K562 (cell line): Measurements from ENCODE around the gene DMD. TPM values are rescaled to one million over a fixed set of nuclear protein-coding genes. Genes with fewer than 3 reads are reported as not detected.

Source experiments
- ATAC-seq: fragments of 200-7000 bp; cut with Tn5 transposase; 3 replicates; pipeline ENCODE4 v1.9.1; 2020; ENCODE audit warnings: moderate library complexity
- BruUV-seq: library from RNA; stranded (reverse); fragments of 400-500 nt; replicated peaks from 2 replicates; lab custom pipeline; 2021; lab: Mats Ljungman, UMichigan
- CTCF ChIA-PET: fragments of 300-600 bp; formaldehyde crosslinking; extraction: SDS; loops from one replicate; lab custom pipeline; 2021; ENCODE audit warnings: low intra/inter-chr PET ratio; lab: Yijun Ruan, JAX
- POLR2A ChIA-PET: fragments of 300-600, 350-650 bp; sonication (Branson Sonifier 250); formaldehyde crosslinking; extraction: SDS; loops from one replicate; lab custom pipeline; 2021; ENCODE audit warnings: antibody characterized with exemption, inconsistent platforms; lab: Yijun Ruan, JAX
- DNase-seq, 4 experiments: peaks; one replicate each; pipeline versions ENCODE4 v3.0.0 to v3.0.0-alpha.2; 2011 to 2018; ENCODE audit warnings: low spot score in 3 of 4, mixed read lengths in 3 of 4; ENCODE audit errors: extremely low read depth in 1 of 4
- FAIRE-seq: peaks from 2 replicates; lab custom pipeline; 2011; peaks lifted over from hg19 to GRCh38; lab: Jason Lieb, UNC
- H2AFZ ChIP-seq: 2 replicates; pipeline ENCODE4 v1.6.0; 2011; ENCODE audit warnings: low read depth, low read length, control low read depth, inconsistent platforms
- H3K27ac ChIP-seq: fragments of 200-600 bp; 3 replicates; pipeline ENCODE4 v1.8.0; 2011; ENCODE audit warnings: low read depth, mild to moderate bottlenecking, control low read depth, inconsistent platforms, low read length, moderate library complexity, mixed read lengths; ENCODE audit errors: extremely low read depth
- H3K27me3 ChIP-seq, 2 experiments: fragments of 300-600 bp in 1 of 2; 2 replicates in 1 of 2; 3 replicates in 1 of 2; pipeline versions ENCODE4 v1.6.0 to v1.8.0; 2011; ENCODE audit warnings: inconsistent platforms in 2 of 2, low read length in 2 of 2, mild to moderate bottlenecking in 1 of 2, mixed read lengths in 1 of 2, moderate library complexity in 1 of 2; ENCODE audit not compliant: control insufficient read depth in 2 of 2, insufficient read depth in 2 of 2
- H3K36me3 ChIP-seq: fragments of 300-600 bp; 3 replicates; pipeline ENCODE4 v1.8.0; 2011; ENCODE audit warnings: mild to moderate bottlenecking, low read length, inconsistent platforms; ENCODE audit not compliant: control insufficient read depth, insufficient read depth
- H3K4me1 ChIP-seq, 2 experiments: fragments of 200-600 bp in 1 of 2; replicated peaks in 1 of 2; 2 replicates in 1 of 2; 3 replicates in 1 of 2; pipeline versions ENCODE4 v1.5.1 to v1.8.0; 2011; ENCODE audit warnings: inconsistent platforms in 2 of 2, low read length in 2 of 2, mild to moderate bottlenecking in 1 of 2, mixed read lengths in 1 of 2, moderate library complexity in 1 of 2; ENCODE audit not compliant: control insufficient read depth in 2 of 2, insufficient read depth in 2 of 2
- H3K4me2 ChIP-seq: 2 replicates; pipeline ENCODE4 v1.6.1; 2011; ENCODE audit warnings: low read length, control low read depth, inconsistent platforms, mixed read lengths; ENCODE audit not compliant: insufficient read depth
- H3K4me3 ChIP-seq: fragments of 200-600 bp; sonication (generic), shearing (Covaris generic); 2 replicates; pipeline ENCODE4 v1.5.1; 2016; ENCODE audit warnings: control low read depth, inconsistent platforms
- H3K79me2 ChIP-seq: fragments of 200-600 bp; 3 replicates; pipeline ENCODE4 v1.8.0; 2011; ENCODE audit warnings: low read length, inconsistent platforms; ENCODE audit not compliant: control insufficient read depth, insufficient read depth
- H3K9ac ChIP-seq, 2 experiments: 2 replicates each; pipeline versions ENCODE4 v1.6.0 to v1.6.1; 2011; ENCODE audit warnings: low read depth in 2 of 2, low read length in 2 of 2, control low read depth in 1 of 2, inconsistent platforms in 1 of 2, mild to moderate bottlenecking in 1 of 2, mixed read lengths in 1 of 2; ENCODE audit not compliant: insufficient read depth in 1 of 2
- H3K9me1 ChIP-seq: one replicate; pipeline ENCODE4 v1.6.0; 2011; ENCODE audit warnings: inconsistent platforms, mild to moderate bottlenecking, low read length, moderate library complexity; ENCODE audit not compliant: control insufficient read depth, insufficient read depth
- H3K9me3 ChIP-seq: replicated peaks from 2 replicates; pipeline ENCODE4 v1.5.1; 2011; ENCODE audit warnings: low read depth, low read length, inconsistent platforms; ENCODE audit not compliant: control insufficient read depth, insufficient read depth
- H4K20me1 ChIP-seq: replicated peaks from 2 replicates; pipeline ENCODE4 v1.6.1; 2011; ENCODE audit warnings: low read length, inconsistent platforms, mixed read lengths; ENCODE audit not compliant: control insufficient read depth, insufficient read depth
- FOXP4 ChIP-seq: sonication (generic); formaldehyde crosslinking; IDR thresholded peaks from 2 replicates; pipeline ENCODE4 v1.8.0; 2022; ENCODE audit warnings: mild to moderate bottlenecking, missing genetic modification reagents, borderline replicate concordance
- RB1 ChIP-seq: fragments of 450-650 bp; IDR thresholded peaks from 2 replicates; pipeline ENCODE4 v1.6.1; 2017; ENCODE audit warnings: low read depth, mild to moderate bottlenecking
- RBM17 ChIP-seq: fragments of 200-400 bp; formaldehyde crosslinking; IDR thresholded peaks from 2 replicates; pipeline ENCODE4 v1.6.1; 2017; ENCODE audit warnings: low read depth, mild to moderate bottlenecking, low read length, borderline replicate concordance
- TAL1 ChIP-seq: fragments of 450-650 bp; IDR thresholded peaks from 2 replicates; pipeline ENCODE4 v1.6.1; 2016; ENCODE audit warnings: mild to moderate bottlenecking
- ZNF77 ChIP-seq: fragments of 250-450 bp; sonication (Bioruptor Pico); IDR thresholded peaks from 2 replicates; pipeline ENCODE4 v1.5.0; 2020
- ZNF778 ChIP-seq: fragments of 450-650 bp; formaldehyde crosslinking; IDR thresholded peaks from 2 replicates; pipeline ENCODE4 v1.4.0; 2020; ENCODE audit warnings: mild to moderate bottlenecking, moderate library complexity
- WGBS: fragments of 100-300 bp; shearing (Covaris generic); methylation state at CpG from one replicate; pipeline ENCODE4 v1.1.6; 2016; ENCODE audit warnings: low coverage, mixed read lengths; ENCODE audit not compliant: insufficient coverage; ENCODE audit errors: missing lambda C conversion rate; 5-methylcytosine and 5-hydroxymethylcytosine counted together
- in situ Hi-C: fragments of 300-500 bp; cut with MboI; formaldehyde crosslinking; loops from 4 replicates; pipeline ENCODE4 v1.15.0; 2018; ENCODE audit warnings: inconsistent platforms, mixed read lengths
- intact Hi-C: fragments of 100-400 bp; cut with micrococcal nuclease; formaldehyde crosslinking; loops from 2 replicates; pipeline ENCODE4 v1.14.2; 2022
- polyA plus RNA-seq, 8 experiments: library from polyadenylated mRNA; depleted of rRNA in 4 of 8; stranded (reverse) in 5 of 8; unstranded in 3 of 8; fragments of >200 nt; fragmentation: Nextera tagmentation in 2 of 8; fragmentation: Illumina TruSeq in 1 of 8; extraction: Ambion mirVana in 2 of 8; extraction: Trizol in 1 of 8; gene quantifications; 2 replicates each; pipeline versions ENCODE4 v1.2.1 to v1.2.3, GENCODE V29; 2011 to 2014; ENCODE audit warnings: inconsistent platforms in 1 of 8, missing spikeins in 1 of 8
- total RNA-seq, 7 experiments: library from RNA; depleted of rRNA in 6 of 7; stranded (reverse); fragments of >200 nt in 6 of 7; fragmentation: Illumina TruSeq in 2 of 7; extraction: Trizol in 2 of 7; gene quantifications; 2 replicates each; pipeline versions ENCODE4 v1.2.1 to v1.2.3, GENCODE V29; 2011 to 2021; ENCODE audit warnings: low replicate concordance in 1 of 7
- TF ChIP-seq, protein P1 (sequence below): fragments of 450-650 bp; IDR thresholded peaks from one replicate; pipeline ENCODE4 v1.6.1; 2018; ENCODE audit warnings: mild to moderate bottlenecking, moderate library complexity; ENCODE audit not compliant: partially characterized antibody
- TF ChIP-seq, protein P2 (sequence below): fragments of 450-650 bp; IDR thresholded peaks from 2 replicates; pipeline ENCODE4 v1.6.1; 2018; ENCODE audit not compliant: partially characterized antibody
- TF ChIP-seq, protein P3 (sequence below): fragments of 450-650 bp; formaldehyde crosslinking; conservative IDR thresholded peaks from 2 replicates; pipeline ENCODE4 v1.4.0; 2022; ENCODE audit warnings: mild to moderate bottlenecking, missing genetic modification characterization

Gene DMD
- total and polyA plus RNA-seq, 9 of the 15 experiments (the other 6 are each of a cell fraction or from before 2014, with no cell fraction given): 3.8 to 20.4 (median 11.4) TPM

GRCh38 chrX:32614707-32615106, 596.6 kb downstream of the DMD start (continued):
- no peak for TF ChIP-seq TAL1
- TF ChIP-seq, protein P1, sequence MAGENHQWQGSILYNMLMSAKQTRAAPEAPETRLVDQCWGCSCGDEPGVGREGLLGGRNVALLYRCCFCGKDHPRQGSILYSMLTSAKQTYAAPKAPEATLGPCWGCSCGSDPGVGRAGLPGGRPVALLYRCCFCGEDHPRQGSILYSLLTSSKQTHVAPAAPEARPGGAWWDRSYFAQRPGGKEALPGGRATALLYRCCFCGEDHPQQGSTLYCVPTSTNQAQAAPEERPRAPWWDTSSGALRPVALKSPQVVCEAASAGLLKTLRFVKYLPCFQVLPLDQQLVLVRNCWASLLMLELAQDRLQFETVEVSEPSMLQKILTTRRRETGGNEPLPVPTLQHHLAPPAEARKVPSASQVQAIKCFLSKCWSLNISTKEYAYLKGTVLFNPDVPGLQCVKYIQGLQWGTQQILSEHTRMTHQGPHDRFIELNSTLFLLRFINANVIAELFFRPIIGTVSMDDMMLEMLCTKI: no peak
- TF ChIP-seq RB1: no peak
- TF ChIP-seq, all 486 proteins: peak for 0

DNA sequence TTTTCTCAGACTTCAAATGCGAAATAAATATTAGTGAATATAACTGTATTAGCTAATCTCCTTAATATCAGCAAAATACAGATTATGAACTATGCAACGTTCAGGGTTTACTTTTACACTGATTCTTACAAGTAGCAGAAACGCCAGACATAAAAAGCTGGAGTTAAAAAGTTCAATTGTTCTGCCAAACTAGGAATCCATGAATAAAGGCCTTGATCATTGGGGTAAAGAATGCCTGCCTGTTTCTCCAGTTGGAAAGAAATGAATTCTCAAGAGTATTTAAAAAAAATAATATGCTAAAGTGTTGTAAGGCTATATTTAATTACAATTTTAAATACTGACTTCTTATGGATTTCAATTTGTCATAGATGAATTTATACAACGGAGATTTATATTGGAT, 612.2 kb downstream of the DMD start:
- no peak for FAIRE-seq
- BruUV-seq: no TSS peak
- no peaks in the 10 kb centered on the region for H3K27me3 ChIP-seq
- intact Hi-C loops (no loop called here), in situ Hi-C loops (no loop called here)
- no peaks in the 10 kb centered on the region for H3K36me3 ChIP-seq
- WGBS: 1% methylated on average over 4 of the region's 4 CpGs
- no peak overlapping the region for H3K4me3 ChIP-seq
- no peaks in the 10 kb centered on the region for H3K79me2 ChIP-seq
- H4K20me1 ChIP-seq: no peaks in the 10 kb centered on the region
- ChIA-PET CTCF (no interaction called here), POLR2A (no interaction called here)
- no peak overlapping the region for H3K4me2 ChIP-seq
- H3K27ac ChIP-seq: no peak overlapping the region
- no peak overlapping the region for H3K9ac ChIP-seq
- no peak for ATAC-seq
- no peak overlapping the region for H2AFZ ChIP-seq
- no peaks in the 10 kb centered on the region for H3K9me3 ChIP-seq
- no peaks in the 10 kb centered on the region for H3K9me1 ChIP-seq
- no peak for DNase-seq
- H3K4me1 ChIP-seq: no peaks in the 10 kb centered on the region
- TF ChIP-seq, protein P2, sequence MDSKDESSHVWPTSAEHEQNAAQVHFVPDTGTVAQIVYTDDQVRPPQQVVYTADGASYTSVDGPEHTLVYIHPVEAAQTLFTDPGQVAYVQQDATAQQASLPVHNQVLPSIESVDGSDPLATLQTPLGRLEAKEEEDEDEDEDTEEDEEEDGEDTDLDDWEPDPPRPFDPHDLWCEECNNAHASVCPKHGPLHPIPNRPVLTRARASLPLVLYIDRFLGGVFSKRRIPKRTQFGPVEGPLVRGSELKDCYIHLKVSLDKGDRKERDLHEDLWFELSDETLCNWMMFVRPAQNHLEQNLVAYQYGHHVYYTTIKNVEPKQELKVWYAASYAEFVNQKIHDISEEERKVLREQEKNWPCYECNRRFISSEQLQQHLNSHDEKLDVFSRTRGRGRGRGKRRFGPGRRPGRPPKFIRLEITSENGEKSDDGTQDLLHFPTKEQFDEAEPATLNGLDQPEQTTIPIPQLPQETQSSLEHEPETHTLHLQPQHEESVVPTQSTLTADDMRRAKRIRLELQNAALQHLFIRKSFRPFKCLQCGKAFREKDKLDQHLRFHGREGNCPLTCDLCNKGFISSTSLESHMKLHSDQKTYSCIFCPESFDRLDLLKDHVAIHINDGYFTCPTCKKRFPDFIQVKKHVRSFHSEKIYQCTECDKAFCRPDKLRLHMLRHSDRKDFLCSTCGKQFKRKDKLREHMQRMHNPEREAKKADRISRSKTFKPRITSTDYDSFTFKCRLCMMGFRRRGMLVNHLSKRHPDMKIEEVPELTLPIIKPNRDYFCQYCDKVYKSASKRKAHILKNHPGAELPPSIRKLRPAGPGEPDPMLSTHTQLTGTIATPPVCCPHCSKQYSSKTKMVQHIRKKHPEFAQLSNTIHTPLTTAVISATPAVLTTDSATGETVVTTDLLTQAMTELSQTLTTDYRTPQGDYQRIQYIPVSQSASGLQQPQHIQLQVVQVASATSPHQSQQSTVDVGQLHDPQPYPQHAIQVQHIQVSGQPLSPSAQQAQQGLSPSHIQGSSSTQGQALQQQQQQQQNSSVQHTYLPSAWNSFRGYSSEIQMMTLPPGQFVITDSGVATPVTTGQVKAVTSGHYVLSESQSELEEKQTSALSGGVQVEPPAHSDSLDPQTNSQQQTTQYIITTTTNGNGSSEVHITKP: no peak
- TF ChIP-seq FOXP4 (CRISPR knock-in tag) (no peak), ZNF778 (no peak), ZNF77 (CRISPR knock-in tag) (no peak), RBM17 (no peak)
- TF ChIP-seq, protein P3, sequence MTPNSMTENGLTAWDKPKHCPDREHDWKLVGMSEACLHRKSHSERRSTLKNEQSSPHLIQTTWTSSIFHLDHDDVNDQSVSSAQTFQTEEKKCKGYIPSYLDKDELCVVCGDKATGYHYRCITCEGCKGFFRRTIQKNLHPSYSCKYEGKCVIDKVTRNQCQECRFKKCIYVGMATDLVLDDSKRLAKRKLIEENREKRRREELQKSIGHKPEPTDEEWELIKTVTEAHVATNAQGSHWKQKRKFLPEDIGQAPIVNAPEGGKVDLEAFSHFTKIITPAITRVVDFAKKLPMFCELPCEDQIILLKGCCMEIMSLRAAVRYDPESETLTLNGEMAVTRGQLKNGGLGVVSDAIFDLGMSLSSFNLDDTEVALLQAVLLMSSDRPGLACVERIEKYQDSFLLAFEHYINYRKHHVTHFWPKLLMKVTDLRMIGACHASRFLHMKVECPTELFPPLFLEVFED (CRISPR knock-in tag): no peak
